BJ (cell line): ENCODE data around the gene TNFRSF13B. TPM values are rescaled to one million over a fixed set of nuclear protein-coding genes. Genes with fewer than 3 reads are reported as not detected.

Experiments used
- CTCF ChIA-PET: fragments of 350-600 bp; formaldehyde crosslinking; extraction: SDS; loops from one replicate; lab custom pipeline; 2021; ENCODE audit warnings: antibody characterized with exemption, inconsistent platforms; lab: Yijun Ruan, JAX
- POLR2A ChIA-PET: fragments of 300-600 bp; sonication (Branson Sonifier 250); formaldehyde crosslinking; extraction: SDS; loops from one replicate; lab custom pipeline; 2021; ENCODE audit warnings: antibody characterized with exemption; lab: Charles Lee
- DNase-seq: peaks from one replicate; pipeline ENCODE4 v3.0.0-alpha.2; 2011; ENCODE audit warnings: low read depth
- H3K27me3 ChIP-seq: 2 replicates; pipeline ENCODE4 v1.6.0; 2011; ENCODE audit warnings: low read length; ENCODE audit not compliant: control insufficient read depth, insufficient read depth
- H3K36me3 ChIP-seq: 2 replicates; pipeline ENCODE4 v1.5.1; 2011; ENCODE audit warnings: low read length; ENCODE audit not compliant: control insufficient read depth, insufficient read depth
- H3K4me3 ChIP-seq: 2 replicates; pipeline ENCODE4 v1.5.1; 2011; ENCODE audit warnings: low read depth, mild to moderate bottlenecking, control low read depth, low read length
- CTCF ChIP-seq: IDR thresholded peaks from 2 replicates; pipeline ENCODE4 v1.5.1; 2011; ENCODE audit warnings: low read depth, mild to moderate bottlenecking, control low read depth, inconsistent platforms, low read length, moderate library complexity; ENCODE audit not compliant: insufficient read depth
- polyA plus RNA-seq: library from polyadenylated mRNA; depleted of rRNA; stranded (reverse); fragments of >200 nt; gene quantifications from 2 replicates; pipeline ENCODE4 v1.2.3, GENCODE V29; 2011

TNFRSF13B gene
- polyA plus RNA-seq, 1 experiment, result not detected

- Histone ChIP-seq H3K4me3 (no peak overlapping the region), H3K36me3 (no peaks in the 10 kb centered on the region), H3K27me3 (peaks cover 22% of the 10 kb centered on the region)
- POLR2A ChIA-PET, result no interaction called here
- DNase-seq, result no peak
- TF ChIP-seq CTCF, result no peak
- CTCF ChIA-PET, result no interaction called here
These were observed 32.3 kb downstream of the TNFRSF13B start for GRCh38 chr17:16939606-16940115.

- no peak for TF ChIP-seq CTCF
- Histone ChIP-seq H3K27me3 (peaks cover 19% of the 10 kb centered on the region), H3K36me3 (no peaks in the 10 kb centered on the region), H3K4me3 (no peak overlapping the region)
- no peak for DNase-seq
- CTCF ChIA-PET, result no interaction called here
- POLR2A ChIA-PET, result no interaction called here
These were observed 32.7 kb downstream of the TNFRSF13B start for GRCh38 chr17:16939208-16939576.

- no peak for TF ChIP-seq CTCF
- Histone ChIP-seq H3K36me3 (no peaks in the 10 kb centered on the region), H3K4me3 (no peak overlapping the region), H3K27me3 (peaks cover 15% of the 10 kb centered on the region)
- DNase-seq, result no peak
- ChIA-PET CTCF (interaction anchor here (0.6 kb wide), 1 partner anchor 57 kb away, joined by 4 read pairs; no protein-coding TSS in a partner anchor), POLR2A (no interaction called here)
These were observed 33.3 kb downstream of the TNFRSF13B start for GRCh38 chr17:16938496-16939207.

GRCh38 chr17:16938031-16938430 is 33.9 kb downstream of the TNFRSF13B start:
- Histone ChIP-seq H3K4me3 (no peak overlapping the region), H3K27me3 (peaks cover 15% of the 10 kb centered on the region), H3K36me3 (no peaks in the 10 kb centered on the region)
- no peak for DNase-seq
- POLR2A ChIA-PET, result no interaction called here
- CTCF ChIA-PET, result interaction anchor here (0.6 kb wide), 1 partner anchor 57 kb away, joined by 4 read pairs; no protein-coding TSS in a partner anchor
- no peak for TF ChIP-seq CTCF

GRCh38 chr17:16937431-16937830 is 34.5 kb downstream of the TNFRSF13B start:
- Histone ChIP-seq H3K36me3 (no peaks in the 10 kb centered on the region), H3K27me3 (peaks cover 16% of the 10 kb centered on the region), H3K4me3 (no peak overlapping the region)
- no peak for DNase-seq
- ChIA-PET POLR2A (no interaction called here), CTCF (no interaction called here)
- no peak for TF ChIP-seq CTCF
